Vagina (tissue), 2 donors: ENCODE data around the gene CCL25. TPM values are rescaled to one million over a fixed set of nuclear protein-coding genes. Genes with fewer than 3 reads are reported as not detected.
"Not testable (repeated sequence)": the region's sequence is repeated elsewhere in the genome, so short reads cannot be mapped to it uniquely, and the experiment has no call there.

Experiments
- DNase-seq, 2 donors: peaks; one replicate each; pipeline ENCODE4 v3.0.0-alpha.2; 2017; ENCODE audit errors: extremely low spot score in 2 of 2
- H3K27ac ChIP-seq: fragments of 200-600 bp; sonication (generic); one replicate; pipeline ENCODE4 v1.5.1; 2019
- H3K27me3 ChIP-seq: fragments of 200-600 bp; sonication (generic); one replicate; pipeline ENCODE4 v1.5.1; 2019
- H3K36me3 ChIP-seq, 2 donors: fragments of 200-600 bp; sonication (generic); one replicate each; pipeline ENCODE4 v1.5.1; 2017 to 2019
- H3K4me1 ChIP-seq: fragments of 200-600 bp; sonication (generic); one replicate; pipeline ENCODE4 v1.5.1; 2019
- H3K4me3 ChIP-seq, 2 donors: fragments of 200-600 bp; sonication (generic); 1 replicate in 1 of 2; 2 replicates in 1 of 2; pipeline ENCODE4 v1.5.1; 2016 to 2019
- H3K9me3 ChIP-seq: fragments of 200-600 bp; sonication (generic); one replicate; pipeline ENCODE4 v1.5.1; 2019
- POLR2A ChIP-seq, 2 donors: fragments of 450-650 bp; IDR thresholded peaks; one replicate each; pipeline ENCODE4 v1.6.1; 2017; ENCODE audit warnings: antibody characterized with exemption in 2 of 2, mild to moderate bottlenecking in 2 of 2, moderate library complexity in 2 of 2
- POLR2AphosphoS5 ChIP-seq, 2 donors: sonication (generic); formaldehyde crosslinking; IDR thresholded peaks; one replicate each; pipeline ENCODE4 v1.9.0; 2017; ENCODE audit warnings: antibody characterized with exemption in 2 of 2, mild to moderate bottlenecking in 2 of 2, low read depth in 1 of 2; ENCODE audit not compliant: insufficient read depth in 1 of 2
- intact Hi-C: fragments of 100-400 bp; cut with DNase I; formaldehyde crosslinking; loops from one replicate; pipeline ENCODE4 v1.15.1; 2023
- total RNA-seq: library from RNA; depleted of rRNA; stranded (reverse); fragments of >200 nt; gene quantifications from one replicate; pipeline ENCODE4 v1.2.3, GENCODE V29; 2016
- TF ChIP-seq, protein P1 (sequence below), 3 experiments: fragments of 450-650 bp in 2 of 3; fragments of 200-600 bp in 1 of 3; sonication (generic) in 1 of 3; IDR thresholded peaks; one replicate each; pipeline ENCODE4 v1.5.1; 2017 to 2019; ENCODE audit warnings: antibody characterized with exemption in 3 of 3, mild to moderate bottlenecking in 2 of 3, moderate library complexity in 2 of 3

The CCL25 gene
- total RNA-seq, 1 donor from 2014 or later: not detected

DNA sequence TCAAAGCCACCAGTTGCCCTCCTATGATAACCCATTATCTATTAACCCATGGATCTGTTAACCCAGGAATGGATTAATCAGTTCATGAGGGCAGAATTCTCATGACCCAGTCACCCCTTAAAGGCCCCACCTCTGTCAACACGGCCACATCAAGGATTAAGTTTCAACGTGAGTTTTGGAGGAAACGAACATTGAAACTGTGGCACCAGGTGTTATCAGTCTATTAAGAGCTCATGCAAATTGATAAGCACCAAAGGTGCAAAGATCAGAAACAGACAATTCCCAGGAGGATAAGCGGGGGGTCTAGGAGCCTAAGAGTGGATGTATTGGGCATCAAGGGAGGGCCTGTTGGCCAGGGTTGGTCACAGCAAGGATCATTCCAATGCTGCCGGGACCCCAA, 27.2 kb upstream of the CCL25 start:
- no peak for DNase-seq

DNA sequence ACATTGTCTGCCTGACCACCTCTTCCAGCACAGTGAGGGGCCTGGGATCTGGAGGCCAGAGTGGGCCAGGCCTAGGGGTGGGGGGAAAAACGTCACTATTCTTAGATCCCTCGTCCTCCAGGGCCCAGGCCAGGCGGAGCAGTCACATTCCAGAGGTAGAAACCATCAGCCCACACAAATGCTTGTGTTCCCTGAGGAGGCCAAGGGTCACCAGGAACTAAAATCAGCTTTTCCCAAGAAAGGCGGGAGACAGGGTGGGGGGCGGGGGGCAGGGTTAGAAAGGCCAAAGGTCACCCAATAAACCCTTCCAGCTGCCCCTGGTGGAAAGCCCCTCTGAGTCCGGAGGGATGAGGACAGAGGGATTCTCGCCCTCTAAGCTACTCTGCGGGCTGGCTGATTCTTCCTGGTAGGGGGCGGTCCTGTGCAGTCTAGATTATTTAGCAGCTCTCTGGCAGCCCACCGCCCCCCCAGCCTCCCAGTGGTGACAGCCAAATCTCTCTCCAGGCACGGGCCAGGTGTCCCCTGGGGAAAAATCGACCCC, 23.5 kb upstream of the CCL25 start:
- DNase-seq: no peak

More for the DNA sequence above, 27.2 kb upstream of the CCL25 start:
- intact Hi-C loops: no loop called here
- Histone ChIP-seq H3K4me1 (no peaks in the 10 kb centered on the region), H3K9me3 (no peaks in the 10 kb centered on the region), H3K36me3 (no peaks in the 10 kb centered on the region), H3K27me3 (no peaks in the 10 kb centered on the region), H3K27ac (no peak overlapping the region), H3K4me3 (no peak overlapping the region)
- TF ChIP-seq POLR2AphosphoS5 (IDR thresholded peaks at IDR 0.05; ENCODE audit: insufficient read depth in 1 of 2, low read depth in 1 of 2) (no peak), POLR2A (IDR thresholded peaks at IDR 0.05) (no peak)
- TF ChIP-seq, protein P1, sequence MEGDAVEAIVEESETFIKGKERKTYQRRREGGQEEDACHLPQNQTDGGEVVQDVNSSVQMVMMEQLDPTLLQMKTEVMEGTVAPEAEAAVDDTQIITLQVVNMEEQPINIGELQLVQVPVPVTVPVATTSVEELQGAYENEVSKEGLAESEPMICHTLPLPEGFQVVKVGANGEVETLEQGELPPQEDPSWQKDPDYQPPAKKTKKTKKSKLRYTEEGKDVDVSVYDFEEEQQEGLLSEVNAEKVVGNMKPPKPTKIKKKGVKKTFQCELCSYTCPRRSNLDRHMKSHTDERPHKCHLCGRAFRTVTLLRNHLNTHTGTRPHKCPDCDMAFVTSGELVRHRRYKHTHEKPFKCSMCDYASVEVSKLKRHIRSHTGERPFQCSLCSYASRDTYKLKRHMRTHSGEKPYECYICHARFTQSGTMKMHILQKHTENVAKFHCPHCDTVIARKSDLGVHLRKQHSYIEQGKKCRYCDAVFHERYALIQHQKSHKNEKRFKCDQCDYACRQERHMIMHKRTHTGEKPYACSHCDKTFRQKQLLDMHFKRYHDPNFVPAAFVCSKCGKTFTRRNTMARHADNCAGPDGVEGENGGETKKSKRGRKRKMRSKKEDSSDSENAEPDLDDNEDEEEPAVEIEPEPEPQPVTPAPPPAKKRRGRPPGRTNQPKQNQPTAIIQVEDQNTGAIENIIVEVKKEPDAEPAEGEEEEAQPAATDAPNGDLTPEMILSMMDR (IDR thresholded peaks at IDR 0.05): no peak

DNA sequence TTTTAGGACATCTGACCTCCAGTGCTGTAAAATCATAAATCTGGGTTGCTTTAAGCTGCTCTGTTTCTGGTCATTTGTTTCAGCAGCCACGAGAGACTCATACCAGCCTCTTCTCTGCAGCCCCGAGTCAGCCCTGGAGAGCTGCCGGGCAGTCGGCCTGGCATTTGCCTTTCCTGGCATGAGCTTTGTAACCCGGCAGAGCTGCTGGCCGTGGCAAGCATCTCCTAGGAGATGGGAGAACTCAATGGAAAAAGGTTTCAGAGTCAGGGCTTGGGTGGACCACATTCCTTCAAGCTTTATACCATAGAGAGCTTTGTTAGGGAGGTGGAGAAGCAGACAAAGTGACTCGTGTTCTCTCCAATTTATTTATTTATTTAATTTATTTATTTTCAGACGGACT, 21.6 kb upstream of the CCL25 start:
- DNase-seq: no peak
- Histone ChIP-seq H3K4me3 (no peak overlapping the region), H3K27ac (no peak overlapping the region), H3K4me1 (no peaks in the 10 kb centered on the region), H3K9me3 (no peaks in the 10 kb centered on the region), H3K27me3 (no peaks in the 10 kb centered on the region), H3K36me3 (no peaks in the 10 kb centered on the region)
- TF ChIP-seq, protein P1 (IDR thresholded peaks at IDR 0.05): no peak
- no peak for TF ChIP-seq POLR2A (IDR thresholded peaks at IDR 0.05)
- TF ChIP-seq POLR2AphosphoS5 (IDR thresholded peaks at IDR 0.05; ENCODE audit: insufficient read depth in 1 of 2, low read depth in 1 of 2): no peak
- intact Hi-C loops: no loop called here

More for the DNA sequence above, 23.5 kb upstream of the CCL25 start:
- Histone ChIP-seq H3K4me3 (no peak overlapping the region), H3K9me3 (no peaks in the 10 kb centered on the region), H3K4me1 (no peaks in the 10 kb centered on the region), H3K36me3 (no peaks in the 10 kb centered on the region), H3K27ac (no peak overlapping the region), H3K27me3 (no peaks in the 10 kb centered on the region)
- intact Hi-C loops: no loop called here
- TF ChIP-seq POLR2A (IDR thresholded peaks at IDR 0.05): no peak
- TF ChIP-seq POLR2AphosphoS5 (IDR thresholded peaks at IDR 0.05; ENCODE audit: insufficient read depth in 1 of 2, low read depth in 1 of 2): no peak
- TF ChIP-seq, protein P1 (IDR thresholded peaks at IDR 0.05): no peak

DNA sequence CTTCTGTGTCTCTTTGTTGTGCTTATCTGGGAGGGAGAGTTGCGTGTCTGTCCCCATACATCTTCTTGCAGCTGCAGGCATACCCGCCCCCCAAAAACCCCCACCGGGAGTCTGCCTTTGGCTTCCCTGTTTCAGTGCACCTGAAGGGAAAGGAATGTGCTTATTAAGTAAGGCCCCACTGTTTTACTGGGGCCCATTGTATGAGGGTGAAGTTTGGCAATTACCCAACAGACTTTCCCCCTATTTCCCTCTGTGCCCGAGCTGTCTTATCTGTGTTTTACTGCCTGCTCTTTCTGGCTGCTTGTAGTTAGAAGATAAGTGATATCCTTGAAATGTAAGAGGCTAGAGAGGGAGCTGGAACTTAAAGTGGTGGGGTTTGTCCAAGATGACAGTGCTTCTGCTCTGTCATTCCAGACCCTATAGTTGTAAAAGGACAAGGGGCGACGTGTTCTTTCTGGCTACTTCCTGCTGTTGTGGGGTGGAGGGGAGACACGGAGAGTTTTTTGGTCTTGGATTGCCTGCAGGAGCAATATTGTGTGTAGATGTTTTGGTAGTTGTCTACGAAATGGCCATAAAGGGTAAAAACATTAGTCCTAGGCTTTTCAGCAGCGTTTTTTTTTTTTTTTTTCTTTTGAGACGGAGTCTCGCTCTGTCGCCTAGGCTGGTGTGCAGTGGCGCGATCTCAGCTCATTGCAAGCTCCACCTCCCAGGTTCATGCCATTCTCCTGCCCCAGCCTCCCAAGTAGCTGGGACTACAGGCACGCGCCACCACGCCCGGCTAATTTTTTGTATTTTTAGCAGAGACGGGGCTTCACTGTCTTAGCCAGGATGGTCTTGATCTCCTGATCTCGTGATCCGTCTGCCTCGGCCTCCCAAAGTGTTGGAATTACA, 19.0 kb upstream of the CCL25 start:
- H3K9me3 ChIP-seq, H3K27me3 ChIP-seq, H3K36me3 ChIP-seq, intact Hi-C loops, DNase-seq, H3K4me1 ChIP-seq, H3K27ac ChIP-seq, H3K4me3 ChIP-seq: not testable (repeated sequence)

DNA sequence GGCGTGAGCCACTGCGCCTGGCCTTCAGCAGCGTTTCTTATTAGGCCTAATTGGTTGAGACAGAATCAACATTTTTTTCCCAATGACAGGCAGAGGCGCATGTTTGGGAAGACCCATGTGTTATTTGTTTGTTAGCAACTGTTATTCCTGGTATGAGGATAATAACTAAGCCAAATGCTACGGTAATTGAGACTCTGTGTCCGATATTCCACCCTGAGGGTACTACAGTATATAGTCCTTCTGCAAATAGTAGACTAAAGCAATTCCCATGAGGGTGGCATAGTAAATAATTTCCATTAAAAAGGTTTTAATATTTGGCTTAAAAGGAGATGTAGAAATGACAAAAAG, 18.4 kb upstream of the CCL25 start:
- no peaks in the 10 kb centered on the region for H3K36me3 ChIP-seq
- TF ChIP-seq, protein P1 (IDR thresholded peaks at IDR 0.05): no peak
- TF ChIP-seq POLR2AphosphoS5 (IDR thresholded peaks at IDR 0.05; ENCODE audit: insufficient read depth in 1 of 2, low read depth in 1 of 2) (no peak), POLR2A (IDR thresholded peaks at IDR 0.05) (no peak)
- no peaks in the 10 kb centered on the region for H3K9me3 ChIP-seq
- no peaks in the 10 kb centered on the region for H3K27me3 ChIP-seq
- no peak overlapping the region for H3K4me3 ChIP-seq
- intact Hi-C loops: no loop called here
- no peak overlapping the region for H3K27ac ChIP-seq
- no peak for DNase-seq
- no peaks in the 10 kb centered on the region for H3K4me1 ChIP-seq
